NCI-H146 (cell line): Measurements from ENCODE around the gene NR6A1.
A peak's percentile ranks its signal among the peaks of the same experiment; 100 is the strongest.

Experiments
- DNase-seq: peaks from one replicate; lab custom pipeline; 2025; lab: John Stamatoyannopoulos, UW

Gene NR6A1

GRCh38 chr9:124471761-124472160 is 299.4 kb downstream of the NR6A1 start:
- DNase-seq, result peak; percentile 9

GRCh38 chr9:124470726-124471125 is 300.4 kb downstream of the NR6A1 start:
- no peak for DNase-seq

- no peak for DNase-seq
Measured at GRCh38 chr9:124470306-124470705, 300.8 kb downstream of the NR6A1 start.

GRCh38 chr9:124469011-124469832 is 301.9 kb downstream of the NR6A1 start:
- no peak for DNase-seq

- DNase-seq, result no peak
Measured at GRCh38 chr9:124468061-124468740, 302.9 kb downstream of the NR6A1 start.

GRCh38 chr9:124467410-124468060 is 303.6 kb downstream of the NR6A1 start:
- no peak for DNase-seq
